Lower lobe of right lung (tissue), 2 donors: Measurements from ENCODE around the gene COL8A2. TPM values are rescaled to one million over a fixed set of nuclear protein-coding genes. Genes with fewer than 3 reads are reported as not detected.
A peak's percentile ranks its signal among the peaks of the same experiment; 100 is the strongest.

Experiments
- ATAC-seq, 2 donors: fragments of 200-7000 bp; cut with Tn5 transposase; one replicate each; pipeline ENCODE4 v1.9.1; 2020 to 2022; ENCODE audit warnings: mild to moderate bottlenecking in 2 of 2, moderate library complexity in 2 of 2
- DNase-seq: peaks from one replicate; pipeline ENCODE4 v3.0.0-alpha.2; 2020
- H3K27ac ChIP-seq: fragments of 200-600 bp; one replicate; pipeline ENCODE4 v1.8.0; 2022
- H3K27me3 ChIP-seq: fragments of 200-600 bp; one replicate; pipeline ENCODE4 v1.8.0; 2022; ENCODE audit warnings: low read depth
- H3K36me3 ChIP-seq: fragments of 200-600 bp; one replicate; pipeline ENCODE4 v1.8.0; 2022; ENCODE audit warnings: mild to moderate bottlenecking
- H3K4me1 ChIP-seq: fragments of 200-600 bp; one replicate; pipeline ENCODE4 v1.8.0; 2022
- H3K4me3 ChIP-seq: fragments of 200-600 bp; one replicate; pipeline ENCODE4 v1.8.0; 2022; ENCODE audit warnings: mild to moderate bottlenecking
- H3K9me3 ChIP-seq: fragments of 200-600 bp; one replicate; pipeline ENCODE4 v1.8.0; 2022
- intact Hi-C: fragments of 100-400 bp; cut with DNase I; formaldehyde crosslinking; loops from one replicate; pipeline ENCODE4 v1.11.0; 2022
- total RNA-seq: library from RNA; stranded (reverse); fragmentation: NEBNext Ultra II Directional; extraction: Animal tissue kit (Norgen Biotek cat#: 25700); gene quantifications from one replicate; pipeline ENCODE4 v1.2.1, GENCODE V29; 2021
- TF ChIP-seq, protein P1 (sequence below): fragments of 200-600 bp; IDR thresholded peaks from one replicate; pipeline ENCODE4 v1.8.0; 2022; ENCODE audit warnings: antibody characterized with exemption, mild to moderate bottlenecking
- donor health status: DM: no; HTN: yes; CAD: no; lungs with severe emphysema.

Gene COL8A2
- total RNA-seq, 1 donor from 2014 or later = 24.4 TPM

DNA sequence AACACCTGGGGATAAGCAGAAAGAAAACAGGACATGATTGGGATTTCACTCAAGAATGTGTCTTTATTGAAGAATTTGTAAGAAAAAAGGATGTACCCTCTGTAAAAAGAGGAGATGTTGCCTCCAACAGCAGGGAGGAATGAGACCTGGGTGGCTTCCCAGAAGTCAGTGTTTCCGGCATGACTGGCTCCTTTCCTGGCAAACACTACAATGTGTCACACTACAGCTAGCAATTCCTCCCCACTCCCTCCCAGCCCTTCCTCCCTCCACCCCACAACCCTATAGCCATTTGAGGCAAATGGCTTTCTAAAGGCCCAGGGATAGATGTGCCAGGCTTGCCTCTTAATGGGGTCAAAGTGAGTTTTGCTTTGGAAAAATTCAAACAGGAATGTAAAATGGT lies 11.5 kb upstream of the COL8A2 start:
- H3K36me3 ChIP-seq = peaks cover 42% of the 10 kb centered on the region
- DNase-seq (no peak), ATAC-seq (peak; percentile 35 to 77)
- no peaks in the 10 kb centered on the region for H3K9me3 ChIP-seq
- intact Hi-C loops = no loop called here
- H3K27me3 ChIP-seq = no peaks in the 10 kb centered on the region
- no peak overlapping the region for H3K4me3 ChIP-seq
- peak overlapping the region; percentile 31 for H3K27ac ChIP-seq
- peaks cover 23% of the 10 kb centered on the region for H3K4me1 ChIP-seq
- TF ChIP-seq, protein P1, sequence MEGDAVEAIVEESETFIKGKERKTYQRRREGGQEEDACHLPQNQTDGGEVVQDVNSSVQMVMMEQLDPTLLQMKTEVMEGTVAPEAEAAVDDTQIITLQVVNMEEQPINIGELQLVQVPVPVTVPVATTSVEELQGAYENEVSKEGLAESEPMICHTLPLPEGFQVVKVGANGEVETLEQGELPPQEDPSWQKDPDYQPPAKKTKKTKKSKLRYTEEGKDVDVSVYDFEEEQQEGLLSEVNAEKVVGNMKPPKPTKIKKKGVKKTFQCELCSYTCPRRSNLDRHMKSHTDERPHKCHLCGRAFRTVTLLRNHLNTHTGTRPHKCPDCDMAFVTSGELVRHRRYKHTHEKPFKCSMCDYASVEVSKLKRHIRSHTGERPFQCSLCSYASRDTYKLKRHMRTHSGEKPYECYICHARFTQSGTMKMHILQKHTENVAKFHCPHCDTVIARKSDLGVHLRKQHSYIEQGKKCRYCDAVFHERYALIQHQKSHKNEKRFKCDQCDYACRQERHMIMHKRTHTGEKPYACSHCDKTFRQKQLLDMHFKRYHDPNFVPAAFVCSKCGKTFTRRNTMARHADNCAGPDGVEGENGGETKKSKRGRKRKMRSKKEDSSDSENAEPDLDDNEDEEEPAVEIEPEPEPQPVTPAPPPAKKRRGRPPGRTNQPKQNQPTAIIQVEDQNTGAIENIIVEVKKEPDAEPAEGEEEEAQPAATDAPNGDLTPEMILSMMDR = no peak

DNA sequence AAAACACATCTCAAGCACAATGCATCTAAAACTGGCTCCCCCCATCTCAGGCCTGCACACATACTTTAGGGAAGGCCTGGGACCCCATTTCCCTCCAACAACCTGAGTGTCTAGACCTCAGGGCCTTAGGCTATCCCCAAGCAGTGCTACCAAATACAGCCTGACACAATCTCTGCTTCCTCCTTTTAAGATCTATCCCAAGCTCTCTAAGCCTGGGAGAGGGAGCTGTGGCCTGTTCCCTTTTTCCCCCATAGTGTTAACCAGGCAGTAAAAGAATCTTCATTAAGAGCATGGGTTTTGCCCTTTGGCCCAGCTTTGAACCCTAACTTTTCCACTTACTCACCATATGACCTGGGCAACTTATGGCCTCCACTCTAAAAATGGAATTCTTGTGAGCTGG lies 10.8 kb upstream of the COL8A2 start:
- ATAC-seq (peak in 1 of 2 donors; percentile 19), DNase-seq (no peak)
- peaks cover 23% of the 10 kb centered on the region for H3K4me1 ChIP-seq
- no peak overlapping the region for H3K4me3 ChIP-seq
- H3K9me3 ChIP-seq = no peaks in the 10 kb centered on the region
- peaks cover 42% of the 10 kb centered on the region for H3K36me3 ChIP-seq
- TF ChIP-seq, protein P1 = no peak
- no peaks in the 10 kb centered on the region for H3K27me3 ChIP-seq
- H3K27ac ChIP-seq = peak overlapping the region; percentile 31
- intact Hi-C loops = no loop called here

DNA sequence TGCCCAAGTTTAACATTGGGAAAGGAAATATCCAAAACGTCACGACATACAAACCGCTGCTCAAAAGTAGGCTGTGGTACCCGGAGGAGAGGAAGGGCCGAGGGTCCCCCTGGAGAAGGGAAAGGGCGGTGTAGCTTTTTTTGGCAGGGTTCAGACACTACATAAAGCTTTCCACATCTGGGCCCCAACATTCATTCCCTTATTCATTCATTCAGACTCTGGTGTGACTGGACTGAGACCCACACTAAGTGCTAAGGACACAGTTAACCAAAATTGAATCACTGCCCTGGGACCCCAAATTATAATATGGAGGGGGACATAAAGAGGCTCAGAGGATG lies 10.3 kb upstream of the COL8A2 start:
- Histone ChIP-seq H3K4me1 (peaks cover 23% of the 10 kb centered on the region), H3K36me3 (peaks cover 42% of the 10 kb centered on the region), H3K27me3 (no peaks in the 10 kb centered on the region), H3K9me3 (no peaks in the 10 kb centered on the region), H3K4me3 (no peak overlapping the region), H3K27ac (peak overlapping the region; percentile 18)
- intact Hi-C loops = no loop called here
- ATAC-seq = no peak
- TF ChIP-seq, protein P1 = no peak
- no peak for DNase-seq

DNA sequence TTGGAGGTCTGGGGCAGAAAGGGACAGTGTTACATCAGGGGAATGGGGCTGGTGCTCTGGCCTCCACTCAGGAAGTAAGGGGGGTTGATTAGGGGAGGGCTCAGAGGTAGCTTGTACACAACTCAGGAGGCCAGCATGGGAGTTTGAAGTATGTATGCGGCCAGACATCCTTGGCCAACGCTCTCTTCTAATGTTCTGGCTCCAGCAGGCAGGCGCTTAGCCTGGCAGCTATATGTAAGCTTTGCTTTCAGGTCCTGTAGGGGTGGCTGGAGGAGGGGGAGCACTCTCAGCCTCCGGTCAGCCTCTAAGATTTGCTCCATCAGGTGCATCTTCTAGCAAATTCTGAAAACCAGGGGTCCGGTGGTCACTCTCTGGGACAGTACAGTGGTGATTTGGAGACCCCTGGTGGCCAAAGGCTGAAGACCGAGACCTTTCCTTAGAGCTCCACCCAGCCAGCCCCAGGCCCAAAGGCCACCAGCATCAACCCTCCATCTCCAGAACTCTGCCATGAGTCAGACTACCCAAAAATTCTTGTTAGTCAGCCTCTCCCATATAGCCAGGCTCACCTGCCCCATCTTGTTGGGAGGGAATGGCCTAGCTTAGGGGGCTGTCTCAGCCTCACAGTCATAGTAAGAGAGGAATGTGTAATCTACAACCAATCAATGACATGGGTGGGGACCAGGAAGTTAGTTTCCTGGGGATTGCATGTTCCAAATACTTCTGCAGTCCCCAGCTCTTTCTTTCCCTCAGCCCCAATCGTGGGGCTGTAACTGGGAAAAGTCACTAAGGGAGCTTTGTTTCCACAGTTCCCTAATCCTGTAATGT lies 9.7 kb upstream of the COL8A2 start:
- Histone ChIP-seq H3K27me3 (no peaks in the 10 kb centered on the region), H3K9me3 (no peaks in the 10 kb centered on the region), H3K4me1 (peaks cover 23% of the 10 kb centered on the region), H3K27ac (peak overlapping the region; percentile 18), H3K4me3 (no peak overlapping the region), H3K36me3 (peaks cover 38% of the 10 kb centered on the region)
- intact Hi-C loops = no loop called here
- TF ChIP-seq, protein P1 = peak; percentile 68
- no peak for DNase-seq
- peak; percentile 71 to 74 for ATAC-seq

DNA sequence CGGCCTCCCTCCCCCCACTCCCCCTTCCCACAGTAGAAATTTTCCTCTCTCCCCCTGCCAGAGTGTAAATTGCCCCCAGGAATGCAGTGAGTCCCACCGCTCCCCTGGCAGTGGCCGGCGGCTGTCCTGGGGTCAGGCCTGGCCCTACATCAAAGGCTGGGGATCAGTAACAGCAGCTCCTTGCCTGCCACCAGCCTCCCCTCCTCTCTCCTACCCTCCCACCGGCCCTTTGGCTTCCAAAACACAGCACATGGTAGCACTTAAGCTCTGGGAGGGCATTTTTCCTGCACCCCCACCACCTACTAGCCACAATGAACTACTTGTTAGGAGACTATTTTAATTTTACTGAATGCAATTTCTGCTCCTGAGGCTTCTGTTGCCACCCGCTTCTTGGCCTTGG lies 9.0 kb upstream of the COL8A2 start:
- H3K9me3 ChIP-seq = no peaks in the 10 kb centered on the region
- ATAC-seq = no peak
- H3K27ac ChIP-seq = no peak overlapping the region

More for the DNA sequence above, 9.0 kb upstream of the COL8A2 start:
- no peak overlapping the region for H3K4me3 ChIP-seq
- intact Hi-C loops = no loop called here
- H3K36me3 ChIP-seq = peaks cover 31% of the 10 kb centered on the region
- TF ChIP-seq, protein P1 = no peak
- DNase-seq = no peak
- H3K4me1 ChIP-seq = peaks cover 23% of the 10 kb centered on the region
- no peaks in the 10 kb centered on the region for H3K27me3 ChIP-seq
